Loucy (cell line): ENCODE data around the gene CIB2.
A peak's percentile ranks its signal among the peaks of the same experiment; 100 is the strongest.

Experiments used
- H2AFZ ChIP-seq: fragments of 200-600 bp; sonication (generic); 2 replicates; pipeline ENCODE4 v1.6.0; 2016; ENCODE audit warnings: antibody characterized with exemption, mild to moderate bottlenecking, low read length, moderate library complexity
- H3F3A ChIP-seq: fragments of 200-600 bp; 2 replicates; pipeline ENCODE4 v1.6.0; 2016; ENCODE audit warnings: antibody characterized with exemption, low read depth, mild to moderate bottlenecking
- H3K27me3 ChIP-seq: fragments of 200-600 bp; sonication (generic); 2 replicates; pipeline ENCODE4 v1.6.1; 2014; ENCODE audit warnings: low read length, mild to moderate bottlenecking; ENCODE audit not compliant: insufficient read depth, poor library complexity, severe bottlenecking
- H3K36me3 ChIP-seq: fragments of 200-600 bp; sonication (generic); 2 replicates; pipeline ENCODE4 v1.6.1; 2016; ENCODE audit warnings: low read length; ENCODE audit not compliant: insufficient read depth
- H3K4me1 ChIP-seq: fragments of 200-600 bp; sonication (generic); 2 replicates; pipeline ENCODE4 v1.5.1; 2014; ENCODE audit warnings: low read length, mild to moderate bottlenecking; ENCODE audit not compliant: insufficient read depth, poor library complexity, severe bottlenecking
- H3K4me2 ChIP-seq: fragments of 200-600 bp; sonication (generic); 2 replicates; pipeline ENCODE4 v1.6.0; 2014; ENCODE audit warnings: antibody characterized with exemption, low read length, low read depth, mild to moderate bottlenecking; ENCODE audit not compliant: poor library complexity, severe bottlenecking
- H3K4me3 ChIP-seq: fragments of 200-600 bp; sonication (generic); 2 replicates; pipeline ENCODE4 v1.5.1; 2014; ENCODE audit warnings: low read length, mild to moderate bottlenecking, mixed read lengths; ENCODE audit not compliant: poor library complexity, severe bottlenecking
- H3K79me2 ChIP-seq: fragments of 200-600 bp; sonication (generic); 2 replicates; pipeline ENCODE4 v1.6.1; 2014; ENCODE audit warnings: low read length; ENCODE audit not compliant: insufficient read depth
- H3K9ac ChIP-seq: fragments of 200-600 bp; sonication (generic); 2 replicates; pipeline ENCODE4 v1.6.0; 2014; ENCODE audit warnings: mild to moderate bottlenecking, low read depth, low read length, moderate library complexity; ENCODE audit not compliant: poor library complexity, severe bottlenecking
- H3K9me2 ChIP-seq: fragments of 200-600 bp; sonication (generic); replicated peaks from 2 replicates; pipeline ENCODE4 v1.6.1; 2016; ENCODE audit warnings: low read depth, low read length, mixed read lengths
- H3K9me3 ChIP-seq: fragments of 200-600 bp; sonication (generic); 2 replicates; pipeline ENCODE4 v1.6.1; 2014; ENCODE audit warnings: mild to moderate bottlenecking, antibody characterized with exemption, low read length, low read depth; ENCODE audit not compliant: insufficient read depth
- H4K20me1 ChIP-seq: fragments of 200-600 bp; sonication (generic); 2 replicates; pipeline ENCODE4 v1.6.0; 2014; ENCODE audit warnings: antibody characterized with exemption, low read length, mild to moderate bottlenecking; ENCODE audit not compliant: insufficient read depth, poor library complexity, severe bottlenecking
- CTCF ChIP-seq: fragments of 200-600 bp; sonication (generic); conservative IDR thresholded peaks from 2 replicates; pipeline ENCODE4 v1.5.1; 2014; ENCODE audit warnings: mild to moderate bottlenecking, antibody characterized with exemption, low read length
- EZH2phosphoT487 ChIP-seq: fragments of 200-600 bp; IDR thresholded peaks from 2 replicates; pipeline ENCODE4 v1.6.1; 2018; ENCODE audit warnings: antibody characterized with exemption, mild to moderate bottlenecking, moderate library complexity, borderline replicate concordance

The CIB2 gene

GRCh38 chr15:78168608-78169007, 37.4 kb upstream of the CIB2 start:
- Histone ChIP-seq H3K36me3 (peaks cover 45% of the 10 kb centered on the region), H3K4me1 (peaks cover 47% of the 10 kb centered on the region)
- TF ChIP-seq CTCF (no peak), EZH2phosphoT487 (no peak)

GRCh38 chr15:78167227-78167888, 36.1 kb upstream of the CIB2 start:
- no peaks in the 10 kb centered on the region for H4K20me1 ChIP-seq
- H3K9me2 ChIP-seq = no peaks in the 10 kb centered on the region
- H3K4me3 ChIP-seq = peak overlapping the region; percentile 59
- H2AFZ ChIP-seq = no peak overlapping the region
- peaks cover 50% of the 10 kb centered on the region for H3K36me3 ChIP-seq
- peak overlapping the region; percentile 62 for H3K9ac ChIP-seq
- no peaks in the 10 kb centered on the region for H3K9me3 ChIP-seq
- no peaks in the 10 kb centered on the region for H3F3A ChIP-seq
- peaks cover 36% of the 10 kb centered on the region for H3K4me1 ChIP-seq
- TF ChIP-seq EZH2phosphoT487 (no peak), CTCF (no peak)
- H3K79me2 ChIP-seq = no peaks in the 10 kb centered on the region
- H3K4me2 ChIP-seq = peak overlapping the region; percentile 72
- no peaks in the 10 kb centered on the region for H3K27me3 ChIP-seq

More at GRCh38 chr15:78168608-78169007, 37.4 kb upstream of the CIB2 start:
- Histone ChIP-seq H4K20me1 (no peaks in the 10 kb centered on the region), H3K4me2 (no peak overlapping the region), H3K4me3 (no peak overlapping the region), H3K27me3 (no peaks in the 10 kb centered on the region), H3K79me2 (no peaks in the 10 kb centered on the region), H3K9me2 (no peaks in the 10 kb centered on the region), H2AFZ (no peak overlapping the region), H3K9me3 (no peaks in the 10 kb centered on the region), H3K9ac (peak overlapping the region; percentile 19), H3F3A (no peaks in the 10 kb centered on the region)

- Histone ChIP-seq H3F3A (no peaks in the 10 kb centered on the region), H3K4me3 (no peak overlapping the region), H2AFZ (no peak overlapping the region), H3K4me2 (no peak overlapping the region), H4K20me1 (no peaks in the 10 kb centered on the region), H3K4me1 (peaks cover 22% of the 10 kb centered on the region), H3K27me3 (no peaks in the 10 kb centered on the region), H3K36me3 (peaks cover 61% of the 10 kb centered on the region), H3K9me3 (no peaks in the 10 kb centered on the region), H3K9ac (no peak overlapping the region), H3K79me2 (no peaks in the 10 kb centered on the region), H3K9me2 (no peaks in the 10 kb centered on the region)
- no peak for TF ChIP-seq CTCF
- TF ChIP-seq EZH2phosphoT487 = no peak
Measured at GRCh38 chr15:78164010-78164409, 32.8 kb upstream of the CIB2 start.
